H9 (cell line): ENCODE results near the gene NOL7. TPM values are rescaled to one million over a fixed set of nuclear protein-coding genes. Genes with fewer than 3 reads are reported as not detected.

Experiments
- DNase-seq: peaks from one replicate; pipeline ENCODE4 v3.0.0-alpha.2; 2017
- H2AFZ ChIP-seq: one replicate; pipeline ENCODE4 v1.6.1; 2013; ENCODE audit warnings: mild to moderate bottlenecking, low read length, control low read depth, moderate library complexity
- H2AK5ac ChIP-seq: 2 replicates; pipeline ENCODE4 v1.6.1; 2013; ENCODE audit warnings: low read length, control low read depth, mixed read lengths; ENCODE audit not compliant: insufficient read length
- H2BK120ac ChIP-seq: one replicate; pipeline ENCODE4 v1.6.1; 2013; ENCODE audit warnings: low read depth, mild to moderate bottlenecking, low read length, control low read depth, inconsistent platforms; ENCODE audit not compliant: poor library complexity, severe bottlenecking
- H2BK12ac ChIP-seq: 2 replicates; pipeline ENCODE4 v1.6.1; 2013; ENCODE audit warnings: low read length, control low read depth, mixed read lengths, low read depth; ENCODE audit not compliant: insufficient read length
- H2BK15ac ChIP-seq: 2 replicates; pipeline ENCODE4 v1.6.1; 2013; ENCODE audit warnings: low read depth, low read length, control low read depth
- H2BK20ac ChIP-seq: one replicate; pipeline ENCODE4 v1.6.1; 2013; ENCODE audit warnings: low read depth, mild to moderate bottlenecking, low read length, control low read depth, inconsistent platforms; ENCODE audit not compliant: poor library complexity, severe bottlenecking
- H2BK5ac ChIP-seq: 2 replicates; pipeline ENCODE4 v1.6.1; 2013; ENCODE audit warnings: low read length, control low read depth, mixed read lengths; ENCODE audit not compliant: insufficient read length
- H3K14ac ChIP-seq: 2 replicates; pipeline ENCODE4 v1.6.1; 2013; ENCODE audit warnings: low read length, control low read depth; ENCODE audit not compliant: insufficient read depth
- H3K18ac ChIP-seq: 2 replicates; pipeline ENCODE4 v1.6.1; 2013; ENCODE audit warnings: low read depth, mild to moderate bottlenecking, mixed read lengths, low read length, control low read depth; ENCODE audit not compliant: insufficient read length
- H3K23ac ChIP-seq: 2 replicates; pipeline ENCODE4 v1.6.1; 2013; ENCODE audit warnings: low read length, control low read depth, mixed read lengths, low read depth; ENCODE audit not compliant: insufficient read length
- H3K23me2 ChIP-seq: 2 replicates; pipeline ENCODE4 v1.6.1; 2013; ENCODE audit warnings: low read depth, mild to moderate bottlenecking, mixed read lengths, low read length, control low read depth; ENCODE audit not compliant: insufficient read length, poor library complexity, severe bottlenecking
- H3K27ac ChIP-seq: 2 replicates; pipeline ENCODE4 v1.5.1; 2013; ENCODE audit warnings: low read length, control low read depth, mixed read lengths, low read depth; ENCODE audit not compliant: insufficient read length
- H3K27me3 ChIP-seq: 2 replicates; pipeline ENCODE4 v1.6.1; 2013; ENCODE audit warnings: low read length, control low read depth, inconsistent platforms; ENCODE audit not compliant: insufficient read depth
- H3K4ac ChIP-seq: 2 replicates; pipeline ENCODE4 v1.6.1; 2013; ENCODE audit warnings: low read depth, mild to moderate bottlenecking, control low read depth, inconsistent platforms, low read length, moderate library complexity
- H3K4me1 ChIP-seq: 2 replicates; pipeline ENCODE4 v1.6.1; 2013; ENCODE audit warnings: low read length, control low read depth, inconsistent platforms; ENCODE audit not compliant: insufficient read depth
- H3K4me2 ChIP-seq: 2 replicates; pipeline ENCODE4 v1.6.1; 2013; ENCODE audit warnings: low read length, control low read depth, mixed read lengths; ENCODE audit not compliant: insufficient read length, insufficient read depth
- H3K56ac ChIP-seq: 2 replicates; pipeline ENCODE4 v1.6.1; 2013; ENCODE audit warnings: low read depth, mild to moderate bottlenecking, mixed read lengths, low read length, control low read depth; ENCODE audit not compliant: insufficient read length
- H3K79me1 ChIP-seq: 2 replicates; pipeline ENCODE4 v1.6.1; 2013; ENCODE audit warnings: low read depth, mild to moderate bottlenecking, moderate library complexity, low read length, control low read depth, inconsistent platforms; ENCODE audit not compliant: insufficient read depth, poor library complexity, severe bottlenecking
- H3K79me2 ChIP-seq: 2 replicates; pipeline ENCODE4 v1.6.1; 2013; ENCODE audit warnings: low read length, control low read depth, inconsistent platforms; ENCODE audit not compliant: insufficient read depth
- H3K9ac ChIP-seq: 2 replicates; pipeline ENCODE4 v1.6.1; 2013; ENCODE audit warnings: low read length, control low read depth, mixed read lengths; ENCODE audit not compliant: insufficient read length; ENCODE audit errors: extremely low read depth
- H3K9me3 ChIP-seq: one replicate; pipeline ENCODE4 v1.6.1; 2013; ENCODE audit warnings: low read depth, low read length, inconsistent platforms; ENCODE audit not compliant: control insufficient read depth
- H3T11ph ChIP-seq: one replicate; pipeline ENCODE4 v1.6.1; 2013; ENCODE audit warnings: mild to moderate bottlenecking, low read length, control low read depth, inconsistent platforms
- H4K20me1 ChIP-seq: one replicate; pipeline ENCODE4 v1.6.1; 2013; ENCODE audit not compliant: control insufficient read depth, insufficient read length, insufficient read depth
- H4K5ac ChIP-seq: 2 replicates; pipeline ENCODE4 v1.6.1; 2013; ENCODE audit warnings: low read depth, mild to moderate bottlenecking, mixed read lengths, low read length, control low read depth; ENCODE audit not compliant: insufficient read length
- H4K8ac ChIP-seq: replicated peaks from 2 replicates; pipeline ENCODE4 v1.6.1; 2013; ENCODE audit warnings: low read length, control low read depth, mixed read lengths, low read depth; ENCODE audit not compliant: insufficient read length
- H4K91ac ChIP-seq: 2 replicates; pipeline ENCODE4 v1.6.1; 2013; ENCODE audit warnings: low read depth, mild to moderate bottlenecking, moderate library complexity, mixed read lengths, low read length, control low read depth; ENCODE audit not compliant: insufficient read length
- H3K27ac Mint-ChIP-seq, 3 experiments: 2 replicates in 2 of 3; 3 replicates in 1 of 3; pipeline ENCODE4 v1.8.0; 2020 to 2021; ENCODE audit warnings: mixed read lengths in 3 of 3, mild to moderate bottlenecking in 1 of 3, moderate library complexity in 1 of 3
- H3K27me3 Mint-ChIP-seq: 2 replicates; pipeline ENCODE4 v1.8.0; 2021; ENCODE audit warnings: low read depth, mild to moderate bottlenecking, moderate library complexity, mixed read lengths
- H3K36me3 Mint-ChIP-seq, 3 experiments: 2 replicates in 2 of 3; 3 replicates in 1 of 3; pipeline ENCODE4 v1.8.0; 2020 to 2021; ENCODE audit warnings: low read depth in 3 of 3, mixed read lengths in 3 of 3; ENCODE audit not compliant: insufficient read depth in 1 of 3
- H3K4me1 Mint-ChIP-seq, 2 experiments: 2 replicates each; pipeline ENCODE4 v1.8.0; 2020; ENCODE audit warnings: mixed read lengths in 2 of 2
- H3K4me3 Mint-ChIP-seq, 2 experiments: 2 replicates in 1 of 2; 3 replicates in 1 of 2; pipeline ENCODE4 v1.8.0; 2020 to 2021; ENCODE audit warnings: mild to moderate bottlenecking in 2 of 2, mixed read lengths in 2 of 2, moderate library complexity in 1 of 2
- H3K9me3 Mint-ChIP-seq, 2 experiments: 2 replicates in 1 of 2; 3 replicates in 1 of 2; pipeline ENCODE4 v1.8.0; 2020; ENCODE audit warnings: mild to moderate bottlenecking in 2 of 2, mixed read lengths in 2 of 2, moderate library complexity in 1 of 2
- CTCF ChIP-seq: fragments of 200-600 bp; sonication (generic); conservative IDR thresholded peaks from 3 replicates; pipeline ENCODE4 v1.8.0; 2021; ENCODE audit warnings: antibody characterized with exemption, mild to moderate bottlenecking
- WGBS: extraction: QIAGEN DNeasy Blood & Tissue Kit; methylation state at CpG from one replicate; pipeline ENCODE4 v1.1.7; 2013; ENCODE audit warnings: missing lambda C conversion rate, low lambda C conversion rate, mixed read lengths; ENCODE audit not compliant: insufficient read length; ENCODE audit errors: extremely low coverage; 5-methylcytosine and 5-hydroxymethylcytosine counted together
- total RNA-seq: library from RNA; stranded (reverse); gene quantifications from 2 replicates; pipeline ENCODE4 v1.2.1, GENCODE V29; 2021

NOL7 gene
- total RNA-seq, 1 experiment from 2014 or later, result 72.1 TPM

DNA sequence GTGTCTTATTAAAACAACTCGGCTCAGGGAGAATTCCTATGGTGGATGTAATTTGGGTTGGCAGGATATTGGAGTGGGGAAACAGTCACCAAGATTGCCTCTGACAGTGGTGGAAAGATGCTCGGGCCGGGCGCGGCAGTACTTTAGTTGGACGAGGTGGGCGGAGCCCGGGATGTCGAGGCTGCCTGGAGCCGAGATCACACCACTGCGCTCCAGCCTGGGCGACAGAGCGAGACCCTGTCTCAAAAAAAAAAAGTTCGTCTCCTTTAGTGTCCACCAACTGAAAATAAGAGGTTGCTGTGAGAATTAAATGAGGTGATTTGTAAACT lies 621 bp downstream of the NOL7 start:
- Histone ChIP-seq H3K27me3 (no peaks in the 10 kb centered on the region), H2BK12ac (no peak overlapping the region), H3K9me3 (no peaks in the 10 kb centered on the region), H3K79me2 (peaks cover 4% of the 10 kb centered on the region; the same call in 1 of the 2 replicates), H3K9ac (peak overlapping the region; percentile 82), H2BK15ac (no peak overlapping the region), H3T11ph (no peak overlapping the region), H3K4ac (no peak overlapping the region), H2BK5ac (no peak overlapping the region), H3K23ac (no peak overlapping the region), H2BK20ac (no peak overlapping the region), H3K27ac (no peak overlapping the region), H3K14ac (no peak overlapping the region), H3K4me2 (peak overlapping the region; percentile 61), H3K4me1 (no peaks in the 10 kb centered on the region), H4K8ac (no peak overlapping the region), H3K18ac (no peak overlapping the region), H2BK120ac (no peak overlapping the region), H2AFZ (no peak overlapping the region), H3K79me1 (peaks cover 3% of the 10 kb centered on the region), H4K91ac (no peak overlapping the region), H4K5ac (no peak overlapping the region), H4K20me1 (no peaks in the 10 kb centered on the region), H3K56ac (no peak overlapping the region), H2AK5ac (no peak overlapping the region), H3K23me2 (peaks cover 8% of the 10 kb centered on the region)
- DNase-seq, result no peak
- TF ChIP-seq CTCF, result no peak
- no CpG with 5 or more reads among the region's 14 CpGs for WGBS
- Mint-ChIP-seq H3K4me1 (peaks cover 18 to 24% of the 10 kb centered on the region in 2 experiments), H3K4me3 (peak overlapping the region; percentile 99 to 100), H3K27ac (peak overlapping the region; percentile 74 to 97 (median 91)), H3K9me3 (no peaks in the 10 kb centered on the region; a peak in 1 of 5 replicates), H3K36me3 (peaks cover 7 to 51% (median 39%) of the 10 kb centered on the region in 3 experiments; a peak in 6 of 7 replicates), H3K27me3 (peaks cover 3% of the 10 kb centered on the region; the same call in 1 of the 2 replicates)
